ENCODE measurements around the gene TEKT3.

TEKT3 gene

GRCh38 chr17:15342460-15342859, 1.1 kb upstream of the TEKT3 start:
- Mint-ChIP-seq H3K27ac (no peak overlapping the region), H3K4me3 (no peak overlapping the region), H3K4me1 (ENCODE audit: low read depth in 2 of 2) (peaks cover 5 to 8% of the 10 kb centered on the region in 2 donors), H3K9me3 (no peaks in the 10 kb centered on the region), H3K27me3 (peaks cover 68 to 70% of the 10 kb centered on the region in 2 donors), H3K36me3 (ENCODE audit: insufficient read depth) (no peaks in the 10 kb centered on the region)
- no peak for ATAC-seq (replicated peaks)
- DNase-seq = no peak

- DNase-seq (no peak), ATAC-seq (replicated peaks) (no peak)
- Mint-ChIP-seq H3K27ac (no peak overlapping the region), H3K9me3 (no peaks in the 10 kb centered on the region), H3K4me1 (ENCODE audit: low read depth in 2 of 2) (peaks cover 5 to 8% of the 10 kb centered on the region in 2 donors), H3K27me3 (peaks cover 64 to 73% of the 10 kb centered on the region in 2 donors), H3K36me3 (ENCODE audit: insufficient read depth) (no peaks in the 10 kb centered on the region), H3K4me3 (no peak overlapping the region)
Measured at GRCh38 chr17:15341966-15342365, 569 bp upstream of the TEKT3 start.

- peaks cover 5 to 8% of the 10 kb centered on the region in 2 donors for H3K4me1 Mint-ChIP-seq (ENCODE audit: low read depth in 2 of 2)
- H3K36me3 Mint-ChIP-seq (ENCODE audit: insufficient read depth) = no peaks in the 10 kb centered on the region
- H3K27me3 Mint-ChIP-seq = peaks cover 63 to 68% of the 10 kb centered on the region in 2 donors
- H3K9me3 Mint-ChIP-seq = peaks cover under 1 to 4% of the 10 kb centered on the region in 2 donors
- no peak for DNase-seq
- peak overlapping the region; percentile 54 to 71 for H3K4me3 Mint-ChIP-seq
- no peak overlapping the region for H3K27ac Mint-ChIP-seq
- ATAC-seq (replicated peaks) = no peak
Measured at GRCh38 chr17:15340966-15341365, 431 bp downstream of the TEKT3 start.

GRCh38 chr17:15335446-15335845, 6.0 kb downstream of the TEKT3 start:
- H3K27ac Mint-ChIP-seq = no peak overlapping the region
- no peak overlapping the region for H3K4me3 Mint-ChIP-seq
- H3K36me3 Mint-ChIP-seq (ENCODE audit: insufficient read depth) = no peaks in the 10 kb centered on the region
- peaks cover 52 to 53% of the 10 kb centered on the region in 2 donors for H3K27me3 Mint-ChIP-seq
- no peak for ATAC-seq (replicated peaks)
- DNase-seq = no peak
- H3K9me3 Mint-ChIP-seq = peaks cover 2 to 22% of the 10 kb centered on the region in 2 donors
- H3K4me1 Mint-ChIP-seq (ENCODE audit: low read depth in 2 of 2) = no peaks in the 10 kb centered on the region

- H3K4me1 Mint-ChIP-seq (ENCODE audit: low read depth in 2 of 2) = no peaks in the 10 kb centered on the region
- H3K4me3 Mint-ChIP-seq = no peak overlapping the region
- no peaks in the 10 kb centered on the region for H3K36me3 Mint-ChIP-seq (ENCODE audit: insufficient read depth)
- no peak overlapping the region for H3K27ac Mint-ChIP-seq
- H3K9me3 Mint-ChIP-seq = peaks cover 2 to 22% of the 10 kb centered on the region in 2 donors
- DNase-seq (no peak), ATAC-seq (replicated peaks) (no peak)
- H3K27me3 Mint-ChIP-seq = peaks cover 44 to 53% of the 10 kb centered on the region in 2 donors
Measured at GRCh38 chr17:15334266-15334665, 7.1 kb downstream of the TEKT3 start.

GRCh38 chr17:15332338-15332737, 9.1 kb downstream of the TEKT3 start:
- Mint-ChIP-seq H3K9me3 (peaks cover 2 to 22% of the 10 kb centered on the region in 2 donors), H3K4me3 (no peak overlapping the region), H3K36me3 (ENCODE audit: insufficient read depth) (no peaks in the 10 kb centered on the region), H3K27me3 (peaks cover 42 to 53% of the 10 kb centered on the region in 2 donors), H3K27ac (no peak overlapping the region), H3K4me1 (ENCODE audit: low read depth in 2 of 2) (no peaks in the 10 kb centered on the region)
- no peak for DNase-seq
- ATAC-seq (replicated peaks) = no peak

GRCh38 chr17:15323131-15323530, 18.3 kb downstream of the TEKT3 start:
- no peak overlapping the region for H3K4me3 Mint-ChIP-seq
- H3K9me3 Mint-ChIP-seq = no peaks in the 10 kb centered on the region
- peaks cover 29% of the 10 kb centered on the region in 2 donors for H3K27me3 Mint-ChIP-seq
- H3K36me3 Mint-ChIP-seq (ENCODE audit: insufficient read depth) = no peaks in the 10 kb centered on the region
- DNase-seq (no peak), ATAC-seq (replicated peaks) (no peak)
- H3K4me1 Mint-ChIP-seq (ENCODE audit: low read depth in 2 of 2) = no peaks in the 10 kb centered on the region
- H3K27ac Mint-ChIP-seq = no peak overlapping the region

GRCh38 chr17:15321556-15322251, 19.7 kb downstream of the TEKT3 start:
- Mint-ChIP-seq H3K4me1 (ENCODE audit: low read depth in 2 of 2) (no peaks in the 10 kb centered on the region), H3K36me3 (ENCODE audit: insufficient read depth) (no peaks in the 10 kb centered on the region), H3K4me3 (no peak overlapping the region), H3K27me3 (peaks cover 34 to 37% of the 10 kb centered on the region in 2 donors), H3K27ac (no peak overlapping the region), H3K9me3 (no peaks in the 10 kb centered on the region)
- DNase-seq (no peak), ATAC-seq (replicated peaks) (no peak)

GRCh38 chr17:15319452-15320010, 21.9 kb downstream of the TEKT3 start:
- peaks cover 21 to 28% of the 10 kb centered on the region in 2 donors for H3K27me3 Mint-ChIP-seq
- no peaks in the 10 kb centered on the region for H3K36me3 Mint-ChIP-seq (ENCODE audit: insufficient read depth)
- no peak overlapping the region for H3K4me3 Mint-ChIP-seq
- no peak overlapping the region for H3K27ac Mint-ChIP-seq
- DNase-seq = no peak
- ATAC-seq (replicated peaks) = no peak
- no peaks in the 10 kb centered on the region for H3K9me3 Mint-ChIP-seq
- no peaks in the 10 kb centered on the region for H3K4me1 Mint-ChIP-seq (ENCODE audit: low read depth in 2 of 2)

GRCh38 chr17:15311996-15312395, 29.4 kb downstream of the TEKT3 start:
- no peaks in the 10 kb centered on the region for H3K4me1 Mint-ChIP-seq (ENCODE audit: low read depth in 2 of 2)
- H3K27ac Mint-ChIP-seq = no peak overlapping the region
- H3K36me3 Mint-ChIP-seq (ENCODE audit: insufficient read depth) = no peaks in the 10 kb centered on the region
- H3K9me3 Mint-ChIP-seq = no peaks in the 10 kb centered on the region
- H3K27me3 Mint-ChIP-seq = peaks cover 15 to 20% of the 10 kb centered on the region in 2 donors
- no peak overlapping the region for H3K4me3 Mint-ChIP-seq
- ATAC-seq (replicated peaks) = no peak
- no peak for DNase-seq

- H3K27ac Mint-ChIP-seq = no peak overlapping the region
- DNase-seq (no peak), ATAC-seq (replicated peaks) (no peak)
- no peaks in the 10 kb centered on the region for H3K36me3 Mint-ChIP-seq (ENCODE audit: insufficient read depth)
- H3K4me3 Mint-ChIP-seq = no peak overlapping the region
- peaks cover 11 to 14% of the 10 kb centered on the region in 2 donors for H3K27me3 Mint-ChIP-seq
- no peaks in the 10 kb centered on the region for H3K4me1 Mint-ChIP-seq (ENCODE audit: low read depth in 2 of 2)
- H3K9me3 Mint-ChIP-seq = no peaks in the 10 kb centered on the region
Measured at GRCh38 chr17:15309793-15310192, 31.6 kb downstream of the TEKT3 start.

GRCh38 chr17:15309236-15309635, 32.2 kb downstream of the TEKT3 start:
- ATAC-seq (replicated peaks) (no peak), DNase-seq (no peak)
- Mint-ChIP-seq H3K9me3 (no peaks in the 10 kb centered on the region), H3K27ac (no peak overlapping the region), H3K4me1 (ENCODE audit: low read depth in 2 of 2) (no peaks in the 10 kb centered on the region), H3K27me3 (peaks cover 8 to 10% of the 10 kb centered on the region in 2 donors), H3K36me3 (ENCODE audit: insufficient read depth) (no peaks in the 10 kb centered on the region), H3K4me3 (no peak overlapping the region)

- Mint-ChIP-seq H3K9me3 (no peaks in the 10 kb centered on the region), H3K4me3 (no peak overlapping the region), H3K4me1 (ENCODE audit: low read depth in 2 of 2) (no peaks in the 10 kb centered on the region), H3K36me3 (ENCODE audit: insufficient read depth) (no peaks in the 10 kb centered on the region), H3K27ac (no peak overlapping the region), H3K27me3 (peaks cover 6 to 7% of the 10 kb centered on the region in 2 donors)
- DNase-seq (no peak), ATAC-seq (replicated peaks) (no peak)
Measured at GRCh38 chr17:15308758-15309157, 32.6 kb downstream of the TEKT3 start.

GRCh38 chr17:15307710-15308111, 33.7 kb downstream of the TEKT3 start:
- DNase-seq (no peak), ATAC-seq (replicated peaks) (no peak)
- Mint-ChIP-seq H3K27ac (no peak overlapping the region), H3K36me3 (ENCODE audit: insufficient read depth) (no peaks in the 10 kb centered on the region), H3K27me3 (peaks cover 6 to 15% of the 10 kb centered on the region in 2 donors), H3K9me3 (no peaks in the 10 kb centered on the region), H3K4me3 (no peak overlapping the region), H3K4me1 (ENCODE audit: low read depth in 2 of 2) (no peaks in the 10 kb centered on the region)
